Fibroblast of lung (primary cell): ENCODE measurements around the gene APBB2. TPM values are rescaled to one million over a fixed set of nuclear protein-coding genes. Genes with fewer than 3 reads are reported as not detected.
"Not testable (repeated sequence)": the region's sequence is repeated elsewhere in the genome, so short reads cannot be mapped to it uniquely, and the experiment has no call there.

Experiments
- DNase-seq, 2 donors: peaks; one replicate each; pipeline versions ENCODE4 v3.0.0 to v3.0.0-alpha.2; 2010; ENCODE audit warnings: low read depth in 2 of 2
- H2AFZ ChIP-seq: 2 replicates; pipeline ENCODE4 v1.5.1; 2012; ENCODE audit warnings: low read length, control low read depth, inconsistent platforms
- H3K27ac ChIP-seq: 2 replicates; pipeline ENCODE4 v1.5.1; 2011; ENCODE audit warnings: low read length, control low read depth; ENCODE audit not compliant: insufficient read depth
- H3K27me3 ChIP-seq: 2 replicates; pipeline ENCODE4 v1.5.1; 2011; ENCODE audit warnings: mild to moderate bottlenecking, low read length; ENCODE audit not compliant: control insufficient read depth, insufficient read depth
- H3K36me3 ChIP-seq: 2 replicates; pipeline ENCODE4 v1.5.1; 2011; ENCODE audit warnings: low read length; ENCODE audit not compliant: control insufficient read depth, insufficient read depth
- H3K4me1 ChIP-seq: 2 replicates; pipeline ENCODE4 v1.5.1; 2011; ENCODE audit warnings: low read length; ENCODE audit not compliant: control insufficient read depth, insufficient read depth; ENCODE audit errors: extremely low read depth
- H3K4me2 ChIP-seq: 2 replicates; pipeline ENCODE4 v1.5.1; 2011; ENCODE audit warnings: low read length, control low read depth; ENCODE audit not compliant: insufficient read depth; ENCODE audit errors: extremely low read depth
- H3K4me3 ChIP-seq, 4 experiments: fragments of 200-600 bp in 1 of 4; sonication (generic) in 1 of 4; replicated peaks in 1 of 4; 2 replicates each; pipeline ENCODE4 v1.5.1; 2011 to 2016; ENCODE audit warnings: low read length in 4 of 4, low read depth in 3 of 4, mild to moderate bottlenecking in 3 of 4, control low read depth in 2 of 4, inconsistent platforms in 1 of 4, mixed read lengths in 1 of 4; ENCODE audit not compliant: insufficient read depth in 1 of 4; ENCODE audit errors: control extremely low read depth in 1 of 4
- H3K79me2 ChIP-seq: 2 replicates; pipeline ENCODE4 v1.5.1; 2012; ENCODE audit warnings: mild to moderate bottlenecking, low read length, inconsistent platforms; ENCODE audit not compliant: control insufficient read depth, insufficient read depth
- H3K9ac ChIP-seq: 2 replicates; pipeline ENCODE4 v1.5.1; 2011; ENCODE audit warnings: mild to moderate bottlenecking, low read length, control low read depth; ENCODE audit not compliant: insufficient read depth
- H3K9me3 ChIP-seq: 2 replicates; pipeline ENCODE4 v1.5.1; 2012; ENCODE audit warnings: low read depth, low read length; ENCODE audit not compliant: control insufficient read depth, insufficient read depth
- H4K20me1 ChIP-seq: 2 replicates; pipeline ENCODE4 v1.5.1; 2011; ENCODE audit warnings: low read length; ENCODE audit not compliant: control insufficient read depth, insufficient read depth; ENCODE audit errors: extremely low read depth
- EZH2 ChIP-seq: IDR thresholded peaks from 2 replicates; pipeline ENCODE4 v1.5.1; 2012; ENCODE audit warnings: low read length, control low read depth, mild to moderate bottlenecking; ENCODE audit errors: missing control alignments
- polyA plus RNA-seq, 2 donors: library from polyadenylated mRNA; depleted of rRNA in 1 of 2; stranded (reverse) in 1 of 2; unstranded in 1 of 2; fragments of >200 nt; gene quantifications; 2 replicates each; pipeline ENCODE4 v1.2.1, GENCODE V29; 2011 to 2012; ENCODE audit warnings: missing spikeins in 1 of 2
- total RNA-seq: library from RNA; depleted of rRNA; stranded (reverse); fragments of >200 nt; gene quantifications from 2 replicates; pipeline ENCODE4 v1.2.1, GENCODE V29; 2014
- TF ChIP-seq, protein P1 (sequence below), 2 donors: IDR thresholded peaks in 1 of 2; conservative IDR thresholded peaks in 1 of 2; 1 replicate in 1 of 2; 2 replicates in 1 of 2; pipeline ENCODE4 v1.5.1; 2011 to 2012; ENCODE audit warnings: low read length in 2 of 2, control low read depth in 1 of 2, inconsistent platforms in 1 of 2, low read depth in 1 of 2, mild to moderate bottlenecking in 1 of 2

The APBB2 gene
- total and polyA plus RNA-seq, 2 donors (not counting 1 experiment from before 2014, with no cell fraction given) = 25.1 to 29.8 TPM

DNA sequence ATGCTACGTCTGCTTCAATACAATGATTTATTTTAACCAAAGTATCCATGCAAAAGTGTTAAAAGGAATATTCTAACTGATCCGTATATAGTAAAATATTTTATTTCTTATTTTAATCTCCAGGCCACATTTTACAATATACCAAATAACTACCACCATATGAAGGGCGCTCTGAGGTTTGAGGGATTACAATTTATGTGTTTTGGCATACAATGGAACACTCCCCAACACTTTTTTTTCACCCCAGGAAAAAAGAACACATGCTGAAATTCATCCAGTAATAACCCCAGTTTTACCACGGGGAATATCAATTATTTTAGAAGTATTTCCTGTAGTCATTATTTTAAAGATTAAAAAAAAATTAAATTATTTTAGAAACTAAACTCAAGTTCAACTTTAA is 65.4 kb downstream of the APBB2 start:
- Histone ChIP-seq H3K9ac (no peak overlapping the region), H3K27ac (no peak overlapping the region), H2AFZ (no peak overlapping the region), H3K9me3 (no peaks in the 10 kb centered on the region), H3K4me2 (no peak overlapping the region), H3K4me3 (no peak overlapping the region), H3K79me2 (peaks cover 12% of the 10 kb centered on the region), H3K4me1 (peaks cover 24% of the 10 kb centered on the region), H4K20me1 (no peaks in the 10 kb centered on the region), H3K36me3 (no peaks in the 10 kb centered on the region), H3K27me3 (no peaks in the 10 kb centered on the region)
- no peak for DNase-seq
- no peak for TF ChIP-seq EZH2

DNA sequence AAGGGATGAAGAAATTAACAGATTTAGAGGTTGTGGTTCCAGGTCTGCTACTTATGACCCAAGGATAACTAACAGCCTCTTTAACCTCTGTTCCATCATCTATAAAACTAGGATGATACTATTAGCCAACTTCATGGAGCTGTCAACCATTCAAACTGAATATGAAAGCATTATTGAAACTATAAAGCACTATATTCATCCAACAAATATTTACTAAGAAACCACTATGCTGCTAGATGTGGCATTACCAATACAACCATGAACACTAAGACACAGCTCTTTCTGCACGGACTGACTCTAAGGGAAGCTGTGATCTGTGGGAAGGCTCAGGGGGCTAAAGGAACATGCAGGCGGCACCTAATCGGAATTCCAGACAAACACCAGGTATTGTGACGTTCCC is 66.0 kb downstream of the APBB2 start:
- Histone ChIP-seq H2AFZ (no peak overlapping the region), H3K9me3 (no peaks in the 10 kb centered on the region), H4K20me1 (no peaks in the 10 kb centered on the region), H3K27ac (no peak overlapping the region), H3K4me2 (no peak overlapping the region), H3K4me1 (peaks cover 27% of the 10 kb centered on the region), H3K4me3 (no peak overlapping the region), H3K27me3 (no peaks in the 10 kb centered on the region), H3K79me2 (peaks cover 12% of the 10 kb centered on the region), H3K9ac (no peak overlapping the region), H3K36me3 (no peaks in the 10 kb centered on the region)
- DNase-seq = no peak
- no peak for TF ChIP-seq EZH2
- TF ChIP-seq, protein P1, sequence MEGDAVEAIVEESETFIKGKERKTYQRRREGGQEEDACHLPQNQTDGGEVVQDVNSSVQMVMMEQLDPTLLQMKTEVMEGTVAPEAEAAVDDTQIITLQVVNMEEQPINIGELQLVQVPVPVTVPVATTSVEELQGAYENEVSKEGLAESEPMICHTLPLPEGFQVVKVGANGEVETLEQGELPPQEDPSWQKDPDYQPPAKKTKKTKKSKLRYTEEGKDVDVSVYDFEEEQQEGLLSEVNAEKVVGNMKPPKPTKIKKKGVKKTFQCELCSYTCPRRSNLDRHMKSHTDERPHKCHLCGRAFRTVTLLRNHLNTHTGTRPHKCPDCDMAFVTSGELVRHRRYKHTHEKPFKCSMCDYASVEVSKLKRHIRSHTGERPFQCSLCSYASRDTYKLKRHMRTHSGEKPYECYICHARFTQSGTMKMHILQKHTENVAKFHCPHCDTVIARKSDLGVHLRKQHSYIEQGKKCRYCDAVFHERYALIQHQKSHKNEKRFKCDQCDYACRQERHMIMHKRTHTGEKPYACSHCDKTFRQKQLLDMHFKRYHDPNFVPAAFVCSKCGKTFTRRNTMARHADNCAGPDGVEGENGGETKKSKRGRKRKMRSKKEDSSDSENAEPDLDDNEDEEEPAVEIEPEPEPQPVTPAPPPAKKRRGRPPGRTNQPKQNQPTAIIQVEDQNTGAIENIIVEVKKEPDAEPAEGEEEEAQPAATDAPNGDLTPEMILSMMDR (conservative IDR thresholded peaks at IDR 0.05 in 1 of 2, IDR thresholded peaks at IDR 0.05 in 1 of 2; ENCODE audit: low read depth in 1 of 2, low read length in 2 of 2) = no peak

DNA sequence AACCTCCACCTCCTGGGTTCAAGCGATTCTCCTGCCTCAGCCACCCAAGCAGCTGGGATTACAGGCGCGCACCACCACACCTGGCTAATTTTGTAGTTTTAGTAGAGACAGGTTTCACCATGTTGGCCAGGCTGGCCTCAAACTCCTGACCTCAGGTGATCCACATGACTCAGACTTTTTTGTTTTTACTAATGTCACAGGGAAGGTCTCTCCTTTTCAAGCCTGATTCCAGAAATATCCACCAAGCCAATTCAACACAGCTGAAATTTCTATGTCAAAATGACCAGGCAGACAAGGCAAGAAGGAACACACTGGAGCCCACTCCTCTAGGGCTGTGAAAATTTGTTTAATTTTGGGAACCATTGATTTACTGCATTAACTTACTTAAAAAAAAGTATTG is 66.8 kb downstream of the APBB2 start:
- Histone ChIP-seq H3K79me2 (peaks cover 12% of the 10 kb centered on the region), H3K4me1 (peaks cover 33% of the 10 kb centered on the region), H3K27ac (peak overlapping the region; percentile 72)
- H3K4me3 ChIP-seq, H3K27me3 ChIP-seq, H3K9ac ChIP-seq, H2AFZ ChIP-seq, DNase-seq, H3K4me2 ChIP-seq, H3K9me3 ChIP-seq, H3K36me3 ChIP-seq, H4K20me1 ChIP-seq: not testable (repeated sequence)

DNA sequence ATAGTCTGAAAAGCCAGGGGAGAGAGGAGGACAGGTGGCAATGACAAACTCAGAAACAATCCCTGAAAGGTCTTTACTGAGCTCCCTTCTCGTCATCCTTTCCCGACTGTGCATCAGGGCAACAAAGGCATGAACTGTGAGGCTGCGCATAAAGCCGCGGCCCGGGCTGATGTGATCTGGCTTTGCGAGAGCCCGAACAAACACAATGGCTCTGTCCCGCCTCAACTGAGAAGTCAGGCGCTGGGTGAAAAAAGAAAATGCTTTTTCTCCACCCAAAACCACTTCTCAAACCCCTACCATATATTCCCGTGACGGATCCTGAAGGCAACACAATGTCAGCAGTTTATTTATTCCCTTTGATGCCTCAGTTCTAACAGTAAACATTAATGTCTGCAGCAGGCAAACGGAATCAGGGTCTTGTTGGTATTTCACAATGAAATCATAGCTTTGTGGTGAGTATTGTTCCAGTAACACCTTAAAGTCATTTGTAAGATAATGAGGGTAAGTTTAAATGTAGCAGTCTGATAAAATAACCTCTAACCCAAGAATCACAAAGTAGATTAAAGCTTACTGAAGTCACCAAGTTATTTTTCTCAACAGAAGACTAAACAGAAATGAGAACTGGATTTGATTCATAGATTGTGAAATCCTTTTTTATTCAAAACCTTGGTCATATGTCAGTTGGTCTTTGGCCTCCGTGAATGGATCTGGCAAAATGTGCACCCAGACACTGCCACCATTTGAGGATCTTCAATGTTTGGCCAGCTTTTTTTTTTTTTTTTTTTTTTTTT is 67.4 kb downstream of the APBB2 start:
- Histone ChIP-seq H3K4me1 (peaks cover 38% of the 10 kb centered on the region), H3K27me3 (no peaks in the 10 kb centered on the region), H3K9me3 (no peaks in the 10 kb centered on the region), H4K20me1 (no peaks in the 10 kb centered on the region), H3K36me3 (no peaks in the 10 kb centered on the region), H3K9ac (peak overlapping the region; percentile 5), H3K27ac (peak overlapping the region; percentile 72), H3K4me3 (peak overlapping the region in 1 of 4 experiments; percentile 18), H3K4me2 (peak overlapping the region; percentile 73), H2AFZ (peak overlapping the region; percentile 1), H3K79me2 (peaks cover 12% of the 10 kb centered on the region)
- TF ChIP-seq EZH2 = no peak
- TF ChIP-seq, protein P1 (conservative IDR thresholded peaks at IDR 0.05 in 1 of 2, IDR thresholded peaks at IDR 0.05 in 1 of 2; ENCODE audit: low read depth in 1 of 2, low read length in 2 of 2) = no peak
- DNase-seq = peak; percentile 69 to 82
